Measurements from ENCODE around the gene UVRAG.

DNA sequence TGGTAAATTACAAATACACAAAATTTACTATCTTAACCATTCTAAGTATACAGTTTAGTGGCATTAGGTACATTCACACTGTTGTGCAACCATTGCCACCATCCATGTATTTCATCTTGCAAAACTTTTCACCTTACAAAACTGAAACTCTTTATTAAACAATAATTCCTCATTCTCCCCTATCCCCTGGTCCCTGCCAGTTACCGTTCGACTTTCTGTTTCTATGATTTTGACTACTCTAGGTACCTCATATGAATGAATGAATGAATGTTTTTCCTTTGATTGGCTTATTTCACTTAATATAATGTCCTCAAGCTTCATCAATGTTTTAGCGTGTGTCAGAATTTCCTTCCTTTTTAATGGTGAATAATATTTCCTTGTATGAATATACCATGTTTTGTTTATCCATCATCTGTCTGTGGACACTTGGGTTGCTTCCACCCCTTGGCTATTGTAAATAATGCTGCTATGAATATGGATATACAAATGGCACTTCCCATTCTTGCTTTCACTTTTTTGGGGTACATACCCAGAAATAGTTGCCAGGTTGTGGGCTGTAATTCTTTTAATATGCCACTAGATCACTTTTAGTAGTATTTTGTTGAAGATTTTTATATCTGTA, 93.0 kb downstream of the UVRAG start:
- TF ChIP-seq, protein P1, sequence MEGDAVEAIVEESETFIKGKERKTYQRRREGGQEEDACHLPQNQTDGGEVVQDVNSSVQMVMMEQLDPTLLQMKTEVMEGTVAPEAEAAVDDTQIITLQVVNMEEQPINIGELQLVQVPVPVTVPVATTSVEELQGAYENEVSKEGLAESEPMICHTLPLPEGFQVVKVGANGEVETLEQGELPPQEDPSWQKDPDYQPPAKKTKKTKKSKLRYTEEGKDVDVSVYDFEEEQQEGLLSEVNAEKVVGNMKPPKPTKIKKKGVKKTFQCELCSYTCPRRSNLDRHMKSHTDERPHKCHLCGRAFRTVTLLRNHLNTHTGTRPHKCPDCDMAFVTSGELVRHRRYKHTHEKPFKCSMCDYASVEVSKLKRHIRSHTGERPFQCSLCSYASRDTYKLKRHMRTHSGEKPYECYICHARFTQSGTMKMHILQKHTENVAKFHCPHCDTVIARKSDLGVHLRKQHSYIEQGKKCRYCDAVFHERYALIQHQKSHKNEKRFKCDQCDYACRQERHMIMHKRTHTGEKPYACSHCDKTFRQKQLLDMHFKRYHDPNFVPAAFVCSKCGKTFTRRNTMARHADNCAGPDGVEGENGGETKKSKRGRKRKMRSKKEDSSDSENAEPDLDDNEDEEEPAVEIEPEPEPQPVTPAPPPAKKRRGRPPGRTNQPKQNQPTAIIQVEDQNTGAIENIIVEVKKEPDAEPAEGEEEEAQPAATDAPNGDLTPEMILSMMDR (IDR thresholded peaks at IDR 0.05), result no peak
- no peak for TF ChIP-seq POLR2A (IDR thresholded peaks at IDR 0.05)
